ENCODE measurements around the gene KPNB1. TPM values are rescaled to one million over a fixed set of nuclear protein-coding genes. Genes with fewer than 3 reads are reported as not detected.
A peak's percentile ranks its signal among the peaks of the same experiment; 100 is the strongest.

Gene KPNB1
- 108 TPM for total RNA-seq (2013)
- polyA plus RNA-seq (10 to 100 TPM in 2 of 3 donors, 1 to 10 TPM in 1; 5.8 to 83.3 (median 13.2) TPM), polyA minus RNA-seq (53.8 and 77.1 TPM in 2 replicates), total RNA-seq (130 to 311 (median 177) reads per million in 11 experiments)

GRCh38 chr17:47649153-47649971, at the start of gene KPNB1:
KPNB1 (plus strand) TSS chr17:47649919; CDS start chr17:47650245, 326 bp downstream.
- no peaks in the 10 kb centered on the region for H3K9me3 ChIP-seq (replicated peaks in 1 of 2; ENCODE audit: control insufficient read depth in 1 of 2, insufficient read depth in 1 of 2, low read length in 2 of 2)
- peak within 1 kb of the TSS; percentile 97 for H3K4me2 ChIP-seq (replicated peaks; ENCODE audit: extremely low read depth, low read length, poor library complexity, severe bottlenecking)
- H3K4me1 Mint-ChIP-seq: peaks cover 65% of the 10 kb centered on the region
- peak within 1 kb of the TSS; percentile 66 for H3K9ac ChIP-seq (ENCODE audit: insufficient read depth, low read length, poor library complexity, severe bottlenecking)
- H4K20me1 ChIP-seq (ENCODE audit: insufficient read depth, low read length): peaks cover 38% of the 10 kb centered on the region
- peak within 1 kb of the TSS; percentile 90 to 93 for H3K4me3 Mint-ChIP-seq
- H3K79me2 ChIP-seq (ENCODE audit: insufficient read depth, low read length): peaks cover 63% of the 10 kb centered on the region
- peaks cover 0 to 2% (median 0%) of the 10 kb centered on the region in 3 donors for H3K27me3 Mint-ChIP-seq (ENCODE audit: low read depth in 3 of 3)
- H3K4me3 ChIP-seq (replicated peaks in 1 of 3; ENCODE audit: low read depth in 2 of 3, low read length in 3 of 3): peak within 1 kb of the TSS; percentile 77 to 92 (median 90)
- WGBS (ENCODE audit: insufficient coverage): under 1% methylated on average over 66 of the region's 74 CpGs
- peaks cover 24 to 30% of the 10 kb centered on the region in 2 donors for H3K36me3 ChIP-seq (replicated peaks in 1 of 2; ENCODE audit: control insufficient read depth in 1 of 2, insufficient read depth in 2 of 2, low read length in 2 of 2)
- H3K9me3 Mint-ChIP-seq: no peaks in the 10 kb centered on the region
- peak within 1 kb of the TSS; percentile 78 for H2AFZ ChIP-seq (ENCODE audit: insufficient read depth, low read depth, low read length, poor library complexity, severe bottlenecking)
- no peak for TF ChIP-seq CTCF (IDR thresholded peaks at IDR 0.05)
- peak within 1 kb of the TSS; percentile 89 to 91 for H3K27ac ChIP-seq (ENCODE audit: low read depth in 1 of 2, low read length in 2 of 2)
- H3K36me3 Mint-ChIP-seq: peaks cover 22 to 29% of the 10 kb centered on the region in 2 donors
- peak within 1 kb of the TSS; percentile 93 to 99 (median 96) for H3K27ac Mint-ChIP-seq
- DNase-seq: peak; percentile 98 to 100 (median 100)
- peaks cover 66 to 85% of the 10 kb centered on the region in 2 donors for H3K4me1 ChIP-seq (ENCODE audit: control insufficient read depth in 1 of 2, insufficient read depth in 2 of 2, low read length in 2 of 2)
- intact Hi-C loops (cut with micrococcal nuclease): no loop called here
- H3K27me3 ChIP-seq (ENCODE audit: control insufficient read depth in 2 of 2, insufficient read depth in 2 of 2, low read length in 2 of 2): no peaks in the 10 kb centered on the region

GRCh38 chr17:47603830-47604597, 45.7 kb upstream of the KPNB1 start:
- no peaks in the 10 kb centered on the region for H3K4me1 ChIP-seq (ENCODE audit: control insufficient read depth in 1 of 2, insufficient read depth in 2 of 2, low read length in 2 of 2)
- no peaks in the 10 kb centered on the region for H4K20me1 ChIP-seq (ENCODE audit: insufficient read depth, low read length)
- H3K9ac ChIP-seq (ENCODE audit: insufficient read depth, low read length, poor library complexity, severe bottlenecking): no peak overlapping the region
- peak overlapping the region in 1 of 7 donors; percentile 27 for H3K27ac Mint-ChIP-seq
- H3K36me3 ChIP-seq (replicated peaks in 1 of 2; ENCODE audit: control insufficient read depth in 1 of 2, insufficient read depth in 2 of 2, low read length in 2 of 2): peaks cover 76 to 97% of the 10 kb centered on the region in 2 donors
- no peak overlapping the region for H3K4me3 Mint-ChIP-seq
- intact Hi-C loops (cut with micrococcal nuclease): no loop called here
- no peaks in the 10 kb centered on the region for H3K79me2 ChIP-seq (ENCODE audit: insufficient read depth, low read length)
- H2AFZ ChIP-seq (ENCODE audit: insufficient read depth, low read depth, low read length, poor library complexity, severe bottlenecking): no peak overlapping the region
- H3K4me2 ChIP-seq (replicated peaks; ENCODE audit: extremely low read depth, low read length, poor library complexity, severe bottlenecking): no peak overlapping the region
- no peaks in the 10 kb centered on the region for H3K27me3 ChIP-seq (ENCODE audit: control insufficient read depth in 2 of 2, insufficient read depth in 2 of 2, low read length in 2 of 2)
- no peaks in the 10 kb centered on the region for H3K27me3 Mint-ChIP-seq (ENCODE audit: low read depth in 3 of 3)
- H3K27ac ChIP-seq (ENCODE audit: low read depth in 1 of 2, low read length in 2 of 2): peak overlapping the region in 1 of 2 donors; percentile 14
- no peaks in the 10 kb centered on the region for H3K9me3 Mint-ChIP-seq
- H3K9me3 ChIP-seq (replicated peaks in 1 of 2; ENCODE audit: control insufficient read depth in 1 of 2, insufficient read depth in 1 of 2, low read length in 2 of 2): no peaks in the 10 kb centered on the region
- H3K4me1 Mint-ChIP-seq: no peaks in the 10 kb centered on the region
- no peak overlapping the region for H3K4me3 ChIP-seq (replicated peaks in 1 of 3; ENCODE audit: low read depth in 2 of 3, low read length in 3 of 3)
- no peak for TF ChIP-seq CTCF (IDR thresholded peaks at IDR 0.05)
- 100% methylated on average over 3 of the region's 4 CpGs for WGBS (ENCODE audit: insufficient coverage)
- peaks cover 73 to 92% of the 10 kb centered on the region in 2 donors for H3K36me3 Mint-ChIP-seq
- DNase-seq: no peak

Measured in CD14-positive monocyte (primary cell).